ENCODE results near the gene DOK3.
A peak's percentile ranks its signal among the peaks of the same experiment; 100 is the strongest.

The DOK3 gene

DNA sequence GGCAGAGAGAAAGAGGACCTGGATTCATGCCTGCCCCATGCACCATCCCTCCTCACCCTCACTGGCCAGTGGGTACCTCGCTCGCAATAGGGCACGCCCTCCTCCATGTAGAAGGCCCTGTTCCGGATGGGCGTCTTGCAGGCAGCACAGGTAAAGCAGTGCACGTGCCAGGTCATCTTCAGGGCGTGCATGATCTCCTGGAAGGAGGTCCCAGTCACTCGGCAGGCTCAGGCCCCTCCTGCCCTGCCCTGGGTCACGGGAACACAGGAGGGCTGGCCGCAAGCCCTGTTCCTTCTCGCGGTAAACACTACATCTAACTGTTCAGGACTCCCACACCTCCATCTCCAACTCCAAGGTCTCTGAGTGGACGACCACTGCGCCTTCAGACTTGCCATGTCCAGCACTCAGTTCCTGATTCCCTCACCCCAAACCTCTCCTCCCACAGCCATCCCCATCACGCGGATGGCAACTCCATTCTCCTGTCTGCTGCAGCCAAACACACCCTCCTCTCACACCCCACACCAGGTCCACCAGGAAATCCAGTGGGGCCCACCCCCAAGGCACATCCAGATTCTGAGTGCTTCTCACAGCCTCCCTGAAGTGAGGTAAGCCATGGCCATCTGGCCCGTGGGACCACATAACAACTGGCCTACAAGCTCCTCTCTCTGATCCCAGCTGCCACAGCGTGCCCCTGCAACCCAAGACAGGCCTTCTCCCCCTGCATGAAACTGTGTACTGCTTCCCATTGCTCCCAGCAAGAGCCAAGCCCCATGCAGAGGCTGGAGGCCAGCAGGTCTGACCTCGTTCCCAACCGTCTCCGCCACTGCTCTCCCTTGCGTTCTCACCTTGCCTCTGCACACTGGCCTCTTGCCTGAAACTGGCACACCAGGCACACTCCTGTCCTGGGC lies 25.4 kb downstream of the DOK3 start:
- TF ChIP-seq, protein P1, sequence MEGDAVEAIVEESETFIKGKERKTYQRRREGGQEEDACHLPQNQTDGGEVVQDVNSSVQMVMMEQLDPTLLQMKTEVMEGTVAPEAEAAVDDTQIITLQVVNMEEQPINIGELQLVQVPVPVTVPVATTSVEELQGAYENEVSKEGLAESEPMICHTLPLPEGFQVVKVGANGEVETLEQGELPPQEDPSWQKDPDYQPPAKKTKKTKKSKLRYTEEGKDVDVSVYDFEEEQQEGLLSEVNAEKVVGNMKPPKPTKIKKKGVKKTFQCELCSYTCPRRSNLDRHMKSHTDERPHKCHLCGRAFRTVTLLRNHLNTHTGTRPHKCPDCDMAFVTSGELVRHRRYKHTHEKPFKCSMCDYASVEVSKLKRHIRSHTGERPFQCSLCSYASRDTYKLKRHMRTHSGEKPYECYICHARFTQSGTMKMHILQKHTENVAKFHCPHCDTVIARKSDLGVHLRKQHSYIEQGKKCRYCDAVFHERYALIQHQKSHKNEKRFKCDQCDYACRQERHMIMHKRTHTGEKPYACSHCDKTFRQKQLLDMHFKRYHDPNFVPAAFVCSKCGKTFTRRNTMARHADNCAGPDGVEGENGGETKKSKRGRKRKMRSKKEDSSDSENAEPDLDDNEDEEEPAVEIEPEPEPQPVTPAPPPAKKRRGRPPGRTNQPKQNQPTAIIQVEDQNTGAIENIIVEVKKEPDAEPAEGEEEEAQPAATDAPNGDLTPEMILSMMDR (IDR thresholded peaks at IDR 0.05; ENCODE audit: control extremely low read depth, extremely low read depth, low read depth, missing control alignments) = no peak
- ChIA-PET CTCF (no interaction called here), POLR2A (no interaction called here)
- DNase-seq (ENCODE audit: extremely low spot score) = no peak

DNA sequence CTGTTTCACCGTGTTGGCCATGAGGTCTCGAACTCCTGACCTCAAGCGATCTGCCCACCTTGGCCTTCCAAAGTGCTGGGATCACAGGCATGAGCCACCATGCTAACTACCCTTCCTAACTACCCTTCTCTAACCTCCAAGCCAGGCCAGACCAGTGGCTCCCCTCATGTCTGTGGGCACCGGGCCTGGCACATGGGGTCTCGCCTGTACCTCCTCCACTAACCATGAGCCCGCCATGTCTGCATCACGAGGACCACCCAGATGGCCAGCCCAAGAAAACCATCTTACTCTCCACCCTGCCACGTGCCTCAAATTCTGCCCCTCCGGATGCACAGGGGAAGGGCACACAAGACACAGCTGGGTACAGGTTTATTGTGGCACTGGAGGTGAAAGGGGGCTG lies 26.6 kb downstream of the DOK3 start:
- ChIA-PET CTCF (no interaction called here), POLR2A (interaction anchor here (0.7 kb wide), 1 partner anchor 12 kb away, joined by 5 read pairs; no protein-coding TSS in a partner anchor)
- DNase-seq (ENCODE audit: extremely low spot score) = no peak
- TF ChIP-seq, protein P1 (IDR thresholded peaks at IDR 0.05; ENCODE audit: control extremely low read depth, extremely low read depth, low read depth, missing control alignments) = no peak

DNA sequence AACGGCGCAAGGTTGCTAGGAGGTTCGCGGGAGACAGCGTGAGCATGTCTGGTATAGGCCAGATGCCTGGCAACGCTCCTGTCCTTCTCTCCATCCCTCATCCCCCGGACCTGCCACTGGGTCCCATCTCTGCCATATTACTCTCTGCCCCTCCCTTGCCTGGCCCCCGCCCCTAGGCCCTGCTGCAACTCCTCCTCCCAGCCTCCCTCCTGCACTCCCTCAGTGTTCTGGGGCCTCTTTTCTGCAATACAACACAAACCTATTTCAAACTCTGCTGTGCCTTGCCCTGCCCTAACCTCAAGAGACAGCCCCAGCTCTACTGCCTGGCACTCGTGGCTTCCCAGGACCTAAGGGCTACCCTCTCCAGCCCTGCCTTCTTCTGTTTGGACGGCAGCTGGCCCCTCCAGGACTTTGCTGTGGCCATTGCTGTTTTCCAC lies 27.2 kb downstream of the DOK3 start:
- ChIA-PET POLR2A (interaction anchor here (0.7 kb wide), 1 partner anchor 13 kb away, joined by 5 read pairs; no protein-coding TSS in a partner anchor), CTCF (no interaction called here)
- no peak for DNase-seq (ENCODE audit: extremely low spot score)
- TF ChIP-seq, protein P1 (IDR thresholded peaks at IDR 0.05; ENCODE audit: control extremely low read depth, extremely low read depth, low read depth, missing control alignments) = no peak

DNA sequence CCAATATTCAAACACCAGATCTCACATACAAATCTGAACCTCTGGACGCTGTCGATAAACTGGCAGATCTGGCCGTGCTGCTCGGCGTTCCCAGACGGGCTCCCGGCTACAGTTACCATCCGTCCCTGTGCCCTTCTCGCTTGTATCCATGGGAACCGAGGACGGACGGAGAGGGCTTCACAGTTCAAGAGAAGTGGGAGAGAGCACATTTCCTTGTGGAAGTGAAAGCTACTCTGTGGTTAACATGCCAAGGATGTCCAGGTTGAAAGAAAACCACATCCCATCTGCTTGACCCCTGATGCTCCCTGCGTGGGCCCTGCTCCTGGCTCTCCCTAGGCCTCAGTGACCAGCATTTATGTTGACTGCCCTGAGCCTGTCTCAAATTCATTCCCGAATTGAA lies 29.9 kb downstream of the DOK3 start:
- no peak for DNase-seq (ENCODE audit: extremely low spot score)
- CTCF ChIA-PET = interaction anchor here (0.9 to 7.1 kb wide), 9 partner anchors 11 to 162 kb away, joined by 3 to 59 read pairs (median 9); partner anchors contain the start of gene PDLIM7
- TF ChIP-seq, protein P1 (IDR thresholded peaks at IDR 0.05; ENCODE audit: control extremely low read depth, extremely low read depth, low read depth, missing control alignments) = no peak
- POLR2A ChIA-PET = no interaction called here

DNA sequence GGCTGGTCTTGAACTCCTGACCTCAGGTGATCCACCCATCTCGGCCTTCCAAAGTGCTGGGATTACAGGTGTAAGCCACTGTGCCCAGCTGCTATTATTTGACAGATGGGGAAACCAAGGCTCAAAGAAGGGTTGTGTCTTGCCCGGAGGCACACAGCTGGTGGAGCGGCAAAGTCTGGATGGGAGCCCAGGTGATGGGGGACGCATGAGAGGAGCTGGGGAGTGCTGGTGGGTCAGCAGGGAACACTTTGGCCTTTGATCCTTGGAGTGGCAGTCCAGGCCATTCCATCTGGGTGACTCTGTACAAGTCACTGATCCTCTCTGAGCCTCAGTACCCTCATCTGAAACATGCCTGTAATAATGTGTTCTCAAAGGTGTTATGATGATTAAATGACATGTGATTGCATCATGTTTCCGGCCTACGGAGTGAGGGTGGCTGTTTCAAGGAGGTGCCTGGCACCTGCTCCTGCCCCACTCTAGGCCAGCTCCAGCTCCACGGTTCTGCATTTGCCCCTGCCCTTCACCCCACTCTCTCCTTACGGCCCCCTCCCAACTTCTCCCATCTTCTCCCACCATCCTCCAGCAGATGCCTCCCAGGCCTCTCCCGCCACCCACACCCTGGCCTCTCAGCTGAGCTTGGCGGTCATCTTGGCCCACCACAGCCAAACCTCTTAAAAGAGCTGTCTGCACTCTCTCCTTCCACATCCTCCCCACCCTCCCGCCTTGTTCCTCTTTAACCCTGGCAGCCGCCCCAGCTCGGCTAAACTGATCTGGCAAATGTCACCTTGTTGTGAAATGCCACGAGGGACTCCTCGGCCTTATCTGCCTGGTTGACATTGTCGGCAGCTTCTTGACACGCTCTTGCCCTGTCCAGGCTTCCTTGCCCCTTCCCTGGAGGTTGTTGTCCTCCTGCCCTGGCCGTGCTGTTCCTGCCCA lies 30.6 kb downstream of the DOK3 start:
- peak; percentile 35 for DNase-seq (ENCODE audit: extremely low spot score)
- ChIA-PET CTCF (interaction anchor here (0.7 to 7.1 kb wide), 14 partner anchors 8 to 161 kb away, joined by 3 to 59 read pairs (median 7); partner anchors contain the start of genes LMAN2 and PDLIM7), POLR2A (interaction anchor here (0.6 kb wide), 1 partner anchor 8 kb away, joined by 6 read pairs; no protein-coding TSS in a partner anchor)
- TF ChIP-seq, protein P1 (IDR thresholded peaks at IDR 0.05; ENCODE audit: control extremely low read depth, extremely low read depth, low read depth, missing control alignments) = no peak
